HFF-Myc (cell line): ENCODE measurements around the gene SMYD2.

Experiments
- DNase-seq: peaks from one replicate; pipeline ENCODE4 v3.0.0-alpha.2; 2011; ENCODE audit warnings: low read depth; ENCODE audit errors: extremely low read depth
- H3K4me3 ChIP-seq: replicated peaks from 2 replicates; pipeline ENCODE4 v1.5.1; 2011; ENCODE audit warnings: low read depth, mild to moderate bottlenecking, control low read depth, low read length
- CTCF ChIP-seq: IDR thresholded peaks from 2 replicates; pipeline ENCODE4 v1.5.1; 2012; ENCODE audit warnings: mild to moderate bottlenecking, low read depth, low read length, control low read depth; ENCODE audit errors: missing control alignments

The SMYD2 gene

GRCh38 chr1:214360116-214360515 is 79.2 kb downstream of the SMYD2 start:
- TF ChIP-seq CTCF: no peak
- DNase-seq: no peak
- H3K4me3 ChIP-seq: no peak overlapping the region

- no peak for TF ChIP-seq CTCF
- H3K4me3 ChIP-seq: no peak overlapping the region
- DNase-seq: no peak
Observed at GRCh38 chr1:214360525-214361164, 79.7 kb downstream of the SMYD2 start.

- TF ChIP-seq CTCF: no peak
- H3K4me3 ChIP-seq: no peak overlapping the region
- no peak for DNase-seq
Observed at GRCh38 chr1:214361636-214362035, 80.7 kb downstream of the SMYD2 start.

- TF ChIP-seq CTCF: no peak
- H3K4me3 ChIP-seq: no peak overlapping the region
- DNase-seq: no peak
Observed at GRCh38 chr1:214362188-214362882, 81.4 kb downstream of the SMYD2 start.

GRCh38 chr1:214363386-214363785 is 82.4 kb downstream of the SMYD2 start:
- TF ChIP-seq CTCF: no peak
- DNase-seq: no peak
- no peak overlapping the region for H3K4me3 ChIP-seq

- H3K4me3 ChIP-seq: no peak overlapping the region
- no peak for TF ChIP-seq CTCF
- DNase-seq: no peak
Observed at GRCh38 chr1:214364386-214364785, 83.4 kb downstream of the SMYD2 start.
